H4 (cell line): ENCODE results near the gene APP. TPM values are rescaled to one million over a fixed set of nuclear protein-coding genes. Genes with fewer than 3 reads are reported as not detected.
"Not testable (repeated sequence)": the region's sequence is repeated elsewhere in the genome, so short reads cannot be mapped to it uniquely, and the experiment has no call there.

Experiments used
- DNase-seq: peaks from one replicate; pipeline ENCODE4 v3.0.0-alpha.2; 2015; ENCODE audit warnings: low spot score
- total RNA-seq: library from RNA; depleted of rRNA; stranded (reverse); fragments of >200 nt; shearing (Covaris generic); gene quantifications from 2 replicates; pipeline ENCODE4 v1.2.3, GENCODE V29; 2014

APP gene
- total RNA-seq, 1 experiment from 2014 or later, result 299 TPM

GRCh38 chr21:26023406-26023805 lies 147.2 kb downstream of the APP start:
- not testable (repeated sequence) for DNase-seq

- DNase-seq, result not testable (repeated sequence)
Measured at GRCh38 chr21:26022598-26023337, 147.8 kb downstream of the APP start.

- no peak for DNase-seq
Measured at GRCh38 chr21:26020510-26020909, 150.1 kb downstream of the APP start.

GRCh38 chr21:26020081-26020480 lies 150.5 kb downstream of the APP start:
- DNase-seq, result no peak

- DNase-seq, result no peak
Measured at GRCh38 chr21:26019236-26019635, 151.3 kb downstream of the APP start.

- DNase-seq, result no peak
Measured at GRCh38 chr21:26013970-26014369, 156.6 kb downstream of the APP start.

- DNase-seq, result not testable (repeated sequence)
Measured at GRCh38 chr21:26012482-26012881, 158.1 kb downstream of the APP start.

- DNase-seq, result no peak
Measured at GRCh38 chr21:26011292-26011940, 159.2 kb downstream of the APP start.

- no peak for DNase-seq
Measured at GRCh38 chr21:26007951-26008498, 162.5 kb downstream of the APP start.

GRCh38 chr21:26005464-26005863 lies 165.1 kb downstream of the APP start:
- DNase-seq, result no peak

- no peak for DNase-seq
Measured at GRCh38 chr21:26003404-26003803, 167.2 kb downstream of the APP start.

GRCh38 chr21:26001356-26001755 lies 169.2 kb downstream of the APP start:
- DNase-seq, result no peak

GRCh38 chr21:25999921-26000582 lies 170.5 kb downstream of the APP start:
- DNase-seq, result no peak

GRCh38 chr21:25997788-25998611 lies 172.6 kb downstream of the APP start:
- no peak for DNase-seq

GRCh38 chr21:25995278-25995677 lies 175.3 kb downstream of the APP start:
- DNase-seq, result no peak

- DNase-seq, result no peak
Measured at GRCh38 chr21:25994758-25995163, 175.8 kb downstream of the APP start.

GRCh38 chr21:25988738-25989137 lies 181.8 kb downstream of the APP start:
- no peak for DNase-seq

GRCh38 chr21:25987531-25987930 lies 183.0 kb downstream of the APP start:
- no peak for DNase-seq

- DNase-seq, result no peak
Measured at GRCh38 chr21:25986928-25987327, 183.6 kb downstream of the APP start.

- DNase-seq, result no peak
Measured at GRCh38 chr21:25985990-25986389, 184.6 kb downstream of the APP start.

GRCh38 chr21:25984538-25984937 lies 186.0 kb downstream of the APP start:
- DNase-seq, result no peak

GRCh38 chr21:25983745-25984144 lies 186.8 kb downstream of the APP start:
- no peak for DNase-seq
